Mesothelial cell of epicardium (in vitro differentiated cells): ENCODE data around the gene RAD54L. TPM values are rescaled to one million over a fixed set of nuclear protein-coding genes. Genes with fewer than 3 reads are reported as not detected.
A peak's percentile ranks its signal among the peaks of the same experiment; 100 is the strongest.

Experiments used
- DNase-seq, 2 experiments: peaks; one replicate each; pipeline ENCODE4 v3.0.0; 2021; ENCODE audit warnings: low spot score in 2 of 2; ENCODE audit not compliant: unreplicated experiment in 2 of 2
- H3K27ac Mint-ChIP-seq: 2 replicates; pipeline ENCODE4 v1.8.0; 2021; ENCODE audit warnings: mixed read lengths
- H3K27me3 Mint-ChIP-seq: 2 replicates; pipeline ENCODE4 v1.8.0; 2021; ENCODE audit warnings: low read depth, mixed read lengths
- H3K36me3 Mint-ChIP-seq: 2 replicates; pipeline ENCODE4 v1.8.0; 2021; ENCODE audit warnings: mixed read lengths
- H3K4me1 Mint-ChIP-seq: 2 replicates; pipeline ENCODE4 v1.8.0; 2021; ENCODE audit warnings: mixed read lengths
- H3K4me3 Mint-ChIP-seq: 2 replicates; pipeline ENCODE4 v1.8.0; 2021; ENCODE audit warnings: mild to moderate bottlenecking, moderate library complexity, mixed read lengths
- H3K9me3 Mint-ChIP-seq: 2 replicates; pipeline ENCODE4 v1.8.0; 2021; ENCODE audit warnings: mixed read lengths
- CTCF ChIP-seq: fragments of 200-600 bp; sonication (generic); IDR thresholded peaks from one replicate; pipeline ENCODE4 v1.5.0; 2021; ENCODE audit warnings: antibody characterized with exemption; ENCODE audit not compliant: unreplicated experiment
- total RNA-seq: library from RNA; stranded (reverse); gene quantifications from 3 replicates; pipeline ENCODE4 v1.2.1, GENCODE V29; 2021

RAD54L gene
- total RNA-seq, 1 donor from 2014 or later: 11.2 TPM

DNA sequence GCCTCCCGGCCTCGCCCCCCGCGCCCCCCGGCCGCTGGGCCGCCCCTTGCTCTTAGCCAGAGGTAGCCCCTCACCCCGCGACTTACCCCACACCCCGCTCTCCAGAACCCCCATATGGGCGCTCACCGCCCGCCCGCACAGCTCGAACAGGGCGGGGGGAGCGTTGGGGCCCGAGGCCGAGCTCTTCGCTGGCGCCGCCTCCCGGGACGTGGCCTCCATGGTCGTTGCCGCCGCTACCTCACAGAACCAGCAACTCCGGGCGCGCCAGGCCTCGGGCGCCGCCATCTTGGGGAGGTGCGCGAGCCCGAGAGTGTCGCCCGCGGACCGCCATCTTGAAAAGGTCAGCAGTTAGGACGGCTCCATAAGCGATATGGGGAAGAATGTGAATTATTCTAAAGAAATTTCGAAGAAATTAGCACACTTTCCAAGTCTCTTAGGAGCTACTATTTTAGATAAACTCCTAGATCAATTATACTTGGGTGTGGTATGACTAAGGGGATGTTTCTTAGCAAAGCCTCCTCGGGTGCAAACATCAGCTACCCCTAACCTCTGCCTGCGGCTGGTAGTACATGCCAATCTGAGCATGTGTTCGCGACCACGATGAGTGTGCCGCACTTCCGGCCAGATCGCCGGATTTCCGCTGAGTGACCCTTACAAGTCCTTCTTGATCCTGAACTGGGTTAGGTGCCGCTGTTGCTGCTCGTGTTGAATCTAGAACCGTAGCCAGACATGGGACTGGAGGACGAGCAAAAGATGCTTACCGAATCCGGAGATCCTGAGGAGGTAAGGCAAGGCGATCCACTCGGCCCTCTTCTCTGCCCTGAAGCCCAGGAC is 55.7 kb downstream of the RAD54L start, which contains the start of the genes LRRC41 and UQCRH:
Gene LRRC41, minus strand, starts transcription at position 579 of the 834 bp plus-strand sequence. Its CDS starts 294 bp downstream, at position 285.
Gene UQCRH, plus strand, starts transcription at position 661 of the 834 bp plus-strand sequence. Its CDS starts 69 bp downstream, at position 730.
- Mint-ChIP-seq H3K36me3 (no peaks in the 10 kb centered on the region), H3K9me3 (no peaks in the 10 kb centered on the region), H3K27ac (peak within 1 kb of the TSS; percentile 100), H3K27me3 (no peaks in the 10 kb centered on the region), H3K4me3 (peak within 1 kb of the TSS; percentile 95), H3K4me1 (peaks cover 43% of the 10 kb centered on the region)
- DNase-seq: peak; percentile 86 to 95
- no peak for TF ChIP-seq CTCF

DNA sequence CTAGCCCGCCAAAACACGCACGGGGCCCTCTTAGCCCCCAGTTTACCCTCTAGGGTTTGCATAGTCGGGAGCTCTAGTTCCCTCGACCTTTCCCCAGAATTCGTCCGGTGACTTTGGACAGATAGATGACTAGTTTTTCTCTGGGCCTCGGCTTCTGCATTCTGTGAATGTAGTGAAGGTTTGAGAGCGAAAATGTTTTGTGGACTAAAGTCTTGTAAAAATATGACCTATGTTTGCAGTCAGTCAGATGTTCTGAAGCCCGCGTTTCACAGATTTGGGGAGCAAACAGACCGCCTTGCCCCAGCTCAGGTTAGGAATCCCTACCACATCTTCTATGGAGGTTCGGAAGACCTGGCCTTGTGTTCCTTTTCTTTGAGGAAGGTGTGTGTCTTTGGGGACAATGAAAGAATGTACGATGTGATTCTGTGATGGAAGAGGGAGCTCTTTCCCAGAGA is 56.3 kb downstream of the RAD54L start:
- Mint-ChIP-seq H3K27ac (peak overlapping the region; percentile 100), H3K27me3 (no peaks in the 10 kb centered on the region), H3K36me3 (peaks cover 2% of the 10 kb centered on the region), H3K9me3 (no peaks in the 10 kb centered on the region), H3K4me3 (peak overlapping the region; percentile 95), H3K4me1 (peaks cover 41% of the 10 kb centered on the region)
- DNase-seq: no peak
- no peak for TF ChIP-seq CTCF

- no peak overlapping the region for H3K27ac Mint-ChIP-seq
- H3K9me3 Mint-ChIP-seq: no peaks in the 10 kb centered on the region
- H3K27me3 Mint-ChIP-seq: no peaks in the 10 kb centered on the region
- peak overlapping the region; percentile 27 for H3K4me3 Mint-ChIP-seq
- peaks cover 14% of the 10 kb centered on the region for H3K36me3 Mint-ChIP-seq
- DNase-seq: no peak
- peaks cover 28% of the 10 kb centered on the region for H3K4me1 Mint-ChIP-seq
- TF ChIP-seq CTCF: no peak
Measured at GRCh38 chr1:46306159-46306530, 58.6 kb downstream of the RAD54L start.

DNA sequence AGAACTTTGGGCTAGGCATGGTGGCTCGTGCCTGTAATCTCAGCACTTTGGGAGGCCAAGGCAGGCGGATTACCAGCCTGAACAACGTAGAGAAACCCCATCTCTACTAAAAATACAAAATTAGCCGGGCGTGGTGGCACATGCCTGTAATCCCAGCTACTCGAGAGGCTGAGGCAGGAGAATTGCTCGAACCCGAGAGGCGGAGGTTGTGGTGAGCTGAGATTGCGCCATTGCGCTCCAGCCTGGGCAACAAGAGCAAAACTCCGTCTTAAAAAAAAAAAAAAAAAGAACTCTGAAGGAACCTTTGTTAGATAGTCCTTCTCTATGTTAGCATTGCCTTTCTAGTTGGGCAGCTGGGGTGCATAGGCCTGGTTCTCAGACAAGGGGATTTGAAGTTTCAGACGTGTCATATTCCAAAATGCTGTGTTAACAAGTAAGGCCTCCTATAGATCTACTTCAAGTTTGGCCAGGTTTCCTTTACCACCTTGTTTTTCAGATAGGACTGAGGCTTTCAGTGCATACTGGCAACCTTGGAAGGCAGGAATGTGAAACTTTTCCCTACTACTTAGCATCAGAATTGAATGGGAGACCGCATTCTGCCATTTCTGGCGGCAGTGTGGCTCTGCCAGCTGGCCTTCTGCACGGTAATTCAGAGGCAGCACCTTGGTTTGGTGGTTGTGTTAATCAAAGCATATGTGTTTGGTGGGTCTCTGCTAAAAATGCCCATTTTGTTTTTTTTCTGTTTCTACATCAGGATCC is 62.0 kb downstream of the RAD54L start:
- DNase-seq: no peak
- Mint-ChIP-seq H3K9me3 (no peaks in the 10 kb centered on the region), H3K27ac (no peak overlapping the region), H3K4me3 (no peak overlapping the region), H3K4me1 (peaks cover 18% of the 10 kb centered on the region), H3K36me3 (peaks cover 25% of the 10 kb centered on the region), H3K27me3 (no peaks in the 10 kb centered on the region)
- no peak for TF ChIP-seq CTCF

GRCh38 chr1:46310321-46310720 is 62.8 kb downstream of the RAD54L start:
- no peak for DNase-seq
- Mint-ChIP-seq H3K4me1 (peaks cover 14% of the 10 kb centered on the region), H3K4me3 (no peak overlapping the region), H3K27me3 (no peaks in the 10 kb centered on the region), H3K9me3 (no peaks in the 10 kb centered on the region), H3K36me3 (peaks cover 28% of the 10 kb centered on the region), H3K27ac (no peak overlapping the region)
- no peak for TF ChIP-seq CTCF
